H9 (cell line): Measurements from ENCODE around the gene ATN1. TPM values are rescaled to one million over a fixed set of nuclear protein-coding genes. Genes with fewer than 3 reads are reported as not detected.

Source experiments
- DNase-seq: peaks from one replicate; pipeline ENCODE4 v3.0.0-alpha.2; 2017
- H2AFZ ChIP-seq: one replicate; pipeline ENCODE4 v1.6.1; 2013; ENCODE audit warnings: mild to moderate bottlenecking, low read length, control low read depth, moderate library complexity
- H2AK5ac ChIP-seq: 2 replicates; pipeline ENCODE4 v1.6.1; 2013; ENCODE audit warnings: low read length, control low read depth, mixed read lengths; ENCODE audit not compliant: insufficient read length
- H2BK120ac ChIP-seq: one replicate; pipeline ENCODE4 v1.6.1; 2013; ENCODE audit warnings: low read depth, mild to moderate bottlenecking, low read length, control low read depth, inconsistent platforms; ENCODE audit not compliant: poor library complexity, severe bottlenecking
- H2BK12ac ChIP-seq: 2 replicates; pipeline ENCODE4 v1.6.1; 2013; ENCODE audit warnings: low read length, control low read depth, mixed read lengths, low read depth; ENCODE audit not compliant: insufficient read length
- H2BK15ac ChIP-seq: 2 replicates; pipeline ENCODE4 v1.6.1; 2013; ENCODE audit warnings: low read depth, low read length, control low read depth
- H2BK20ac ChIP-seq: one replicate; pipeline ENCODE4 v1.6.1; 2013; ENCODE audit warnings: low read depth, mild to moderate bottlenecking, low read length, control low read depth, inconsistent platforms; ENCODE audit not compliant: poor library complexity, severe bottlenecking
- H2BK5ac ChIP-seq: 2 replicates; pipeline ENCODE4 v1.6.1; 2013; ENCODE audit warnings: low read length, control low read depth, mixed read lengths; ENCODE audit not compliant: insufficient read length
- H3K14ac ChIP-seq: 2 replicates; pipeline ENCODE4 v1.6.1; 2013; ENCODE audit warnings: low read length, control low read depth; ENCODE audit not compliant: insufficient read depth
- H3K18ac ChIP-seq: 2 replicates; pipeline ENCODE4 v1.6.1; 2013; ENCODE audit warnings: low read depth, mild to moderate bottlenecking, mixed read lengths, low read length, control low read depth; ENCODE audit not compliant: insufficient read length
- H3K23ac ChIP-seq: 2 replicates; pipeline ENCODE4 v1.6.1; 2013; ENCODE audit warnings: low read length, control low read depth, mixed read lengths, low read depth; ENCODE audit not compliant: insufficient read length
- H3K23me2 ChIP-seq: 2 replicates; pipeline ENCODE4 v1.6.1; 2013; ENCODE audit warnings: low read depth, mild to moderate bottlenecking, mixed read lengths, low read length, control low read depth; ENCODE audit not compliant: insufficient read length, poor library complexity, severe bottlenecking
- H3K27ac ChIP-seq: 2 replicates; pipeline ENCODE4 v1.5.1; 2013; ENCODE audit warnings: low read length, control low read depth, mixed read lengths, low read depth; ENCODE audit not compliant: insufficient read length
- H3K27me3 ChIP-seq: 2 replicates; pipeline ENCODE4 v1.6.1; 2013; ENCODE audit warnings: low read length, control low read depth, inconsistent platforms; ENCODE audit not compliant: insufficient read depth
- H3K4ac ChIP-seq: 2 replicates; pipeline ENCODE4 v1.6.1; 2013; ENCODE audit warnings: low read depth, mild to moderate bottlenecking, control low read depth, inconsistent platforms, low read length, moderate library complexity
- H3K4me1 ChIP-seq: 2 replicates; pipeline ENCODE4 v1.6.1; 2013; ENCODE audit warnings: low read length, control low read depth, inconsistent platforms; ENCODE audit not compliant: insufficient read depth
- H3K4me2 ChIP-seq: 2 replicates; pipeline ENCODE4 v1.6.1; 2013; ENCODE audit warnings: low read length, control low read depth, mixed read lengths; ENCODE audit not compliant: insufficient read length, insufficient read depth
- H3K56ac ChIP-seq: 2 replicates; pipeline ENCODE4 v1.6.1; 2013; ENCODE audit warnings: low read depth, mild to moderate bottlenecking, mixed read lengths, low read length, control low read depth; ENCODE audit not compliant: insufficient read length
- H3K79me1 ChIP-seq: 2 replicates; pipeline ENCODE4 v1.6.1; 2013; ENCODE audit warnings: low read depth, mild to moderate bottlenecking, moderate library complexity, low read length, control low read depth, inconsistent platforms; ENCODE audit not compliant: insufficient read depth, poor library complexity, severe bottlenecking
- H3K79me2 ChIP-seq: 2 replicates; pipeline ENCODE4 v1.6.1; 2013; ENCODE audit warnings: low read length, control low read depth, inconsistent platforms; ENCODE audit not compliant: insufficient read depth
- H3K9ac ChIP-seq: 2 replicates; pipeline ENCODE4 v1.6.1; 2013; ENCODE audit warnings: low read length, control low read depth, mixed read lengths; ENCODE audit not compliant: insufficient read length; ENCODE audit errors: extremely low read depth
- H3K9me3 ChIP-seq: one replicate; pipeline ENCODE4 v1.6.1; 2013; ENCODE audit warnings: low read depth, low read length, inconsistent platforms; ENCODE audit not compliant: control insufficient read depth
- H3T11ph ChIP-seq: one replicate; pipeline ENCODE4 v1.6.1; 2013; ENCODE audit warnings: mild to moderate bottlenecking, low read length, control low read depth, inconsistent platforms
- H4K20me1 ChIP-seq: one replicate; pipeline ENCODE4 v1.6.1; 2013; ENCODE audit not compliant: control insufficient read depth, insufficient read length, insufficient read depth
- H4K5ac ChIP-seq: 2 replicates; pipeline ENCODE4 v1.6.1; 2013; ENCODE audit warnings: low read depth, mild to moderate bottlenecking, mixed read lengths, low read length, control low read depth; ENCODE audit not compliant: insufficient read length
- H4K8ac ChIP-seq: replicated peaks from 2 replicates; pipeline ENCODE4 v1.6.1; 2013; ENCODE audit warnings: low read length, control low read depth, mixed read lengths, low read depth; ENCODE audit not compliant: insufficient read length
- H4K91ac ChIP-seq: 2 replicates; pipeline ENCODE4 v1.6.1; 2013; ENCODE audit warnings: low read depth, mild to moderate bottlenecking, moderate library complexity, mixed read lengths, low read length, control low read depth; ENCODE audit not compliant: insufficient read length
- H3K27ac Mint-ChIP-seq, 3 experiments: 2 replicates in 2 of 3; 3 replicates in 1 of 3; pipeline ENCODE4 v1.8.0; 2020 to 2021; ENCODE audit warnings: mixed read lengths in 3 of 3, mild to moderate bottlenecking in 1 of 3, moderate library complexity in 1 of 3
- H3K27me3 Mint-ChIP-seq: 2 replicates; pipeline ENCODE4 v1.8.0; 2021; ENCODE audit warnings: low read depth, mild to moderate bottlenecking, moderate library complexity, mixed read lengths
- H3K36me3 Mint-ChIP-seq, 3 experiments: 2 replicates in 2 of 3; 3 replicates in 1 of 3; pipeline ENCODE4 v1.8.0; 2020 to 2021; ENCODE audit warnings: low read depth in 3 of 3, mixed read lengths in 3 of 3; ENCODE audit not compliant: insufficient read depth in 1 of 3
- H3K4me1 Mint-ChIP-seq, 2 experiments: 2 replicates each; pipeline ENCODE4 v1.8.0; 2020; ENCODE audit warnings: mixed read lengths in 2 of 2
- H3K4me3 Mint-ChIP-seq, 2 experiments: 2 replicates in 1 of 2; 3 replicates in 1 of 2; pipeline ENCODE4 v1.8.0; 2020 to 2021; ENCODE audit warnings: mild to moderate bottlenecking in 2 of 2, mixed read lengths in 2 of 2, moderate library complexity in 1 of 2
- H3K9me3 Mint-ChIP-seq, 2 experiments: 2 replicates in 1 of 2; 3 replicates in 1 of 2; pipeline ENCODE4 v1.8.0; 2020; ENCODE audit warnings: mild to moderate bottlenecking in 2 of 2, mixed read lengths in 2 of 2, moderate library complexity in 1 of 2
- CTCF ChIP-seq: fragments of 200-600 bp; sonication (generic); conservative IDR thresholded peaks from 3 replicates; pipeline ENCODE4 v1.8.0; 2021; ENCODE audit warnings: antibody characterized with exemption, mild to moderate bottlenecking
- WGBS: extraction: QIAGEN DNeasy Blood & Tissue Kit; methylation state at CpG from one replicate; pipeline ENCODE4 v1.1.7; 2013; ENCODE audit warnings: missing lambda C conversion rate, low lambda C conversion rate, mixed read lengths; ENCODE audit not compliant: insufficient read length; ENCODE audit errors: extremely low coverage; 5-methylcytosine and 5-hydroxymethylcytosine counted together
- total RNA-seq: library from RNA; stranded (reverse); gene quantifications from 2 replicates; pipeline ENCODE4 v1.2.1, GENCODE V29; 2021

The ATN1 gene
- total RNA-seq, 1 experiment from 2014 or later, result 103 TPM

- Histone ChIP-seq H3K23me2 (peaks cover 4% of the 10 kb centered on the region), H4K5ac (no peak overlapping the region), H3K56ac (no peak overlapping the region), H2BK120ac (no peak overlapping the region), H4K20me1 (no peaks in the 10 kb centered on the region), H3K9ac (no peak overlapping the region), H3K9me3 (no peaks in the 10 kb centered on the region), H3K79me1 (peaks cover 3% of the 10 kb centered on the region), H3T11ph (no peak overlapping the region), H3K4me1 (no peaks in the 10 kb centered on the region), H2BK12ac (no peak overlapping the region), H3K4me2 (no peak overlapping the region), H3K79me2 (peaks cover 12% of the 10 kb centered on the region; the same call in 1 of the 2 replicates), H2AK5ac (no peak overlapping the region), H3K27ac (no peak overlapping the region), H4K91ac (no peak overlapping the region), H3K4ac (no peak overlapping the region), H3K18ac (no peak overlapping the region), H3K27me3 (no peaks in the 10 kb centered on the region), H3K14ac (no peak overlapping the region), H2BK5ac (no peak overlapping the region), H2BK15ac (no peak overlapping the region), H3K23ac (no peak overlapping the region), H4K8ac (no peak overlapping the region), H2BK20ac (no peak overlapping the region), H2AFZ (no peak overlapping the region)
- no CpG with 5 or more reads among the region's 6 CpGs for WGBS
- H3K27ac Mint-ChIP-seq, result no peak overlapping the region
- peaks cover 30 to 78% (median 69%) of the 10 kb centered on the region in 3 experiments; a peak in 6 of 7 replicates for H3K36me3 Mint-ChIP-seq
- no peak for DNase-seq
- no peaks in the 10 kb centered on the region; the same call in 1 of the 2 replicates for H3K27me3 Mint-ChIP-seq
- TF ChIP-seq CTCF, result no peak
- H3K4me3 Mint-ChIP-seq, result no peak overlapping the region
- peaks cover 9 to 20% of the 10 kb centered on the region in 2 experiments for H3K4me1 Mint-ChIP-seq
- no peaks in the 10 kb centered on the region; a peak in 2 of 5 replicates for H3K9me3 Mint-ChIP-seq
Measured at GRCh38 chr12:6974180-6974579, 46.4 kb downstream of the ATN1 start.
